SH-SY5Y (cell line): ENCODE data around the gene EIF4EBP3.

Source experiments
- GATA2 ChIP-seq: IDR thresholded peaks from 2 replicates; pipeline ENCODE4 v1.6.1; 2011; ENCODE audit warnings: mild to moderate bottlenecking, low read depth, low read length
- GATA3 ChIP-seq: IDR thresholded peaks from 2 replicates; pipeline ENCODE4 v1.6.1; 2011; ENCODE audit warnings: low read depth, mild to moderate bottlenecking, low read length, moderate library complexity

DNA sequence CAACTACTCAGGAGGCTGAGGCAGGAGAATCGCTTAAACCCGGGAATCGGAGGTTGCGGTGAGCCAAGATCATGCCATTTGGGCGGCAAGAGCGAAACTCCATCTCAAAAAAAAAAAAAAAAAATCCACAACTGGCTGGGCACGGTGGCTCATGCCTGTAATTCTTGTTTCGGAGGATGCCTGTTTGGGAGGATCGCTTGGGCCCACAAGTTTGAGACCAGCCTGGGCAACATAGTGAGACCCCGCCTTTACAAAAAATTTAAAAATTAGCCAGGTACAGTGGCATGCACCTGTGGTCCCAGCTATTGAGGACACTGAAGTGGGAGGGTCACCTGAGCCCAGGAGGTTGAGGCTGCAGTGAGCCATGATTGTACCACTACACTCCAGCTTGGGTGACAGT is 1.9 kb upstream of the EIF4EBP3 start:
- TF ChIP-seq GATA2: no peak
- TF ChIP-seq GATA3: no peak
